ENCODE data around the gene TMPRSS11E.

DNA sequence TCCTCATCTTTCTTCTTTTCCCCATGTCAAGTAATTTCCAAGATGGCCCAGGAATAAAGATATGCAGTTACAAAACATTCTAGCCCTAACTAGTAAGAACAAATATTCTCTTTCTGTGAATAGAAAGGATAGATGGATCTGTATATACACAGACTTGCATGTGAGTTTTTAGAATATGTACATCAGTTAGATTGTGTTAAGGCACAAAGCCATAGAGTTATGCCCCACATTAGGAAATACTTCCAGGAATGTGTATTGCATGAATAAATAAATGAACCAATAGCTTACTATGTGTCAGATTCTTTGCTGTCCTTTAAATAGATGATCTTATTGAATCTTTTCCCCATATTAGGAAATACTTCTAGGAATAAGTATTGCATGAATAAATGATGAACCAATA lies 46.0 kb upstream of the TMPRSS11E start:
- TF ChIP-seq, protein P1, sequence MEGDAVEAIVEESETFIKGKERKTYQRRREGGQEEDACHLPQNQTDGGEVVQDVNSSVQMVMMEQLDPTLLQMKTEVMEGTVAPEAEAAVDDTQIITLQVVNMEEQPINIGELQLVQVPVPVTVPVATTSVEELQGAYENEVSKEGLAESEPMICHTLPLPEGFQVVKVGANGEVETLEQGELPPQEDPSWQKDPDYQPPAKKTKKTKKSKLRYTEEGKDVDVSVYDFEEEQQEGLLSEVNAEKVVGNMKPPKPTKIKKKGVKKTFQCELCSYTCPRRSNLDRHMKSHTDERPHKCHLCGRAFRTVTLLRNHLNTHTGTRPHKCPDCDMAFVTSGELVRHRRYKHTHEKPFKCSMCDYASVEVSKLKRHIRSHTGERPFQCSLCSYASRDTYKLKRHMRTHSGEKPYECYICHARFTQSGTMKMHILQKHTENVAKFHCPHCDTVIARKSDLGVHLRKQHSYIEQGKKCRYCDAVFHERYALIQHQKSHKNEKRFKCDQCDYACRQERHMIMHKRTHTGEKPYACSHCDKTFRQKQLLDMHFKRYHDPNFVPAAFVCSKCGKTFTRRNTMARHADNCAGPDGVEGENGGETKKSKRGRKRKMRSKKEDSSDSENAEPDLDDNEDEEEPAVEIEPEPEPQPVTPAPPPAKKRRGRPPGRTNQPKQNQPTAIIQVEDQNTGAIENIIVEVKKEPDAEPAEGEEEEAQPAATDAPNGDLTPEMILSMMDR (IDR thresholded peaks at IDR 0.05), result no peak
- TF ChIP-seq POLR2A (IDR thresholded peaks at IDR 0.05), result no peak
- no peak for TF ChIP-seq POLR2AphosphoS5 (IDR thresholded peaks at IDR 0.05)
